ENCODE data around the gene PELO.
A peak's percentile ranks its signal among the peaks of the same experiment; 100 is the strongest.

PELO gene

DNA sequence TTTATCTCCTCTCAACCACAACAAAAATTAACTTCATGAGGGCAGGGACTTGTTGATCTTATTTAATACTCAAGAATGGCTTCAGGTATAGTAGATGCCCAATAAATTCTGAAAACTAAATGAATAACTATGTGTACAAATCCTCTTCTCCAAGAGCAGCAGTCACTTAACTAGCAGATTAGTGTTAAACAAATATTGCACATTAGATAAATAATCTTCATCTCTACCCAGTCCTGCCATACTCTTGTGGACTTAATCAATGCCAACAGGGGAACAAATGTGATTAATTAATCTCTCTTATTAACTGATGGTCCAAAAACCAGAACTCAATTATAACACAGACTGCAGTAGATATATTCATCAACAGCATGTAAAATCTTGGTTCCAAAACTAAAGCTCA is 15.0 kb upstream of the PELO start:
- DNase-seq = no peak

DNA sequence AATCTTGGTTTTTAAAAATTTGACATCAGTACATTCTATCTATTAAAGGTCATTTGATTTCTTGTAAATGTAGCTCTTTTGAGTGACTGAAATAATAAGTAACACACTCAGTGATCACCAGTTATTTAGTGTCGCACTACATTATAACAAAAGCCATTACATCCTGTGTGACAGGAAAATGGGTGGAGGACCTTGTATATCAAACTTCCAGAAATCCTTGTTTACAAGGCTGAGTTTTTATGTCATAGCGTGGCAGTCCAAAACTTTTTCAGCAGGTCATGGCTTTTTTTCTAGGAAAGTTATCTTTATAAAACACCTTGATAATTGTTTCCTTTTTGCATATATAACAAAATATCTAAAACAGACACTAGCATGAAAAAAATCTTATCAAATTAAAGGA is 14.4 kb upstream of the PELO start:
- no peak for DNase-seq

DNA sequence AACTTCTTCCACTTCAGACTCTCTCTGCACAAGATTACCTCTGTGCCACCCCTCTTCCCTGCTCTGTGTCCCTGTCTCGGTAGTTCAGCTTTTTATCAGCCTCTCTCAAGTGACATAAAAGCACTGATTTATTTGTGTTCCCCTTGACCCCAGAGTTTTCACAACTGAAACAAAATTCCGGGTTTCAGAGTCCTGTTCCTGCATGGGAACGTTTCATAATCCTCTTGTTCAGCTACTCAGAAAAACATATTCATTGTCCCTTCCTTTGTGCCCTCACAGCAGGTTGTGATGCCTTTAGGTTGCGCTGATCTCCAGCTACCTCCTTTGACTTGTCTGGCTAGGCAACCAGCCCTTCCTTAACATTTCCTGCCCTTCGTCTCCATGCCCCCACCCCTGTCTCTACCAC is 13.7 kb upstream of the PELO start:
- no peak for DNase-seq

DNA sequence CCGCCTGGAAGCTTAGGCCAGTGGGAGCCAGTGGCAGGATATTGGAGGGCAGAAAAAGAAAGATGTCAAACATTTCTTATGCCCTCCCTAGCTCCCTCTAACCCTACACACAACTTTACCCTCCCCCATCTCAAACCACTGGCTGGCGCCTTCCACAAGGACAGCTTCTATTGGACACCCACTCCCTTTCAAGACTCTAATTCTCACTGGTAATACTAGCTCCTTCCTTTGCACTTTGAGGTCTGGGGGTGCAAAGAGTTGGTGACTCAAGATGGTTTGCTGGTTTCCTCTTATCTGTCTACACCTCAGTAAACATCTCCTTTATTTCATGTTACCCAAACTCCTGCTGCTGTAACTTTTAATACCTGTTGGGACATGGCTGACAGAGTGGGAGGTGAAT is 11.6 kb upstream of the PELO start:
- DNase-seq = no peak

DNA sequence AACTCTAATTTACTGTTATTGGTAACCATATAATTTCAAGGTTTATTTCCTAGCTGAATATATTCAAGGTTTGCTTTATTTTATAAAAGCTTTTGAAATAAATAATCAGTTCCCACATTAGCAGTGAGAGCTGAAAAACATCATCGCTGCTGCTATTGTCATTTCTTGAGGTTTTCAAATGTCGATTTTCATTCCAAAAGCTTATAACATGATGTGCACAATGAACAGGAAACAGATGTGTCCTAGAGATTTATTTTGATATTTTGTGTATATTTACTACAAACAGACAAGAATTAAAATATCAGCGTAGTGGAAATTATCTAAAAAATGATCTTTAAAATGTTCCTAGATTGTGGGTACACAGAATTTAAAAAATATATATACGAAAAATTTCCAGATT is 10.5 kb upstream of the PELO start:
- DNase-seq = no peak

DNA sequence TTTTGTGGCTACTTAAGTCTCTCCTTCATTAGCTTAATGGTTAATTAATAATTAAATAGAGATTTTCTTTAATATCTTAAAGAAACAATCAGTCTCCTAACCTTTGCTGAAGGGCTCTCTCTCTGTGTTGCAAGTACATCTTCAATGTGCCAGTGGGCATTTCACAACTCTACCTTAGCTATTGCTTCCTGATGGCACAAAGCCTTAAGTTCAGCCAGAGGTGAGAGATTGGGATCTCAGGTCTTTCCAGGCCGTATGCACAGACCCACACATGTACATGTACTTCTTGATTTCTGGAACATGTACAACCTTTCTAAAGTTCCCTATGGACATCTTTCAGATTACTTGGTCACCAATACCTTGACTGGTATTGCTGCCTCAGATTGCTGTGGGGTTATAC is 8.9 kb upstream of the PELO start:
- DNase-seq = no peak

DNA sequence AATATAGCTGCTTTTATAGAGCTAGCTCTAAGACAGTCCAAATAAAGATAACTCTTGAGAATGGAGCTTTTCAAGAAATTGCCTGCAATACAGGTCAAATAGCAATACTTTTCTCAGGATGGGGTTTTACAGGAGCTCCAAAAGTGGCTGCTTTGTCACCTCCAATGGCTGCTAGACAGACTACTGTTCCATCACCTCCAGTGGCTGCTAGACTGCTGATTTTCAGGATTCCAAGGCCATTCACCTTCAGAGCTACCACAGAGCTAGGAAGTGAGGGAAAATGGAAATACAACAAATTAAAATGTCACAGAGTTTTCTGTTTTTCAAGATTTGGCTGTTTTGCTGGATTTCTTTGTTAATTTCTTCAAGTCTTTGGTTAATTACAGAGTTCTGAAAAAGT is 8.5 kb upstream of the PELO start:
- no peak for DNase-seq

DNA sequence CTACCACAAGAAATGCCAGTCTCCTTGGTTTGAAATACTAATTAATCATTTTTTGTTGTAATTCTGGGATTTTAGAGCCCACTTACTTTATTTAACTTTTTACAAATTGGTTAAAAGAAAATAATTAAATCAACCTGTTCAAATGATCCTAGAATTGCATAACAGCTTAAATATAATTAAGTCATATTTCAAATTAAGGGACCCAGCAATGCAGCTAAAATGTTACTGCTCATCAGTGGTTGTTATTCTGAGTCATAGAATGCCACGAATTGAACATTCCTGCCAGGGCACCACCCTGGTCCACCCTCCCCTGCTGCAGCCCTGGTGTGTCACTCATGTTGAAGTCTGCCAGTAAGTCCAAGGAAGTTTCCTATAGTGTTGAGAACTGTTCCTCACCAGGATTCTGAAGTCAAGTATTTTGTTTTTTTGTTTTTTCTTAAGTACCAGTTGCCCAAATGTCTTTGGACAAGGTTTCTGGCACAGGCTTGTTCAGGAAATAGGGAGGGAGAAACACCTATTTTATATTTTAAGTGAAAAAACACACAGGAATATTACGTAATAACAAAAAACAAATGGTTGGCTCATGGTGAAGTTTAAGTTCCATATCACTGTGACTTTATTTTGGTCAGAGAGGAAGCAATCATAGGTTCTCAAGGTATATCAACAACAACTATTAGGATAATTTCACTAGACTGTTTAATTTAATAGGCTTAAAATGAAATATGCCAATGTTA is 4.3 kb upstream of the PELO start:
- no peak for DNase-seq

DNA sequence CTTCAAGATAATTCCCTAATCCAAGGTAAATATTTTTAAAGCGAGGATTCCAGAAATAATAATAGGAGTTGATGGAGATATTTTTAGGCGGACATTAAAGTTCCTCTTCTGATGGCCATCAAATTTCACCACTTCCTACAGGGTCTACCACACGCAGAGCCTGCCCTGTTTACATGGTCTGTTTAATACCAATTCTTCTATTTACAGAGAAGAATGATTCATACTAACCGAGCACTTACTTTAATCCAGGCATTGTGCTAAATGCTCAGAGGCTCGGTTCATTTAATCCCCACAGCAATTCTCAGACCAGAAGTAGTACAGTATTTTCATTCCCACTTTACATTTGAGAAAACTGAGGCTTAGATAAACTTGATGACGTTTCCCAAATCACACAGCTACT is 3.0 kb upstream of the PELO start:
- DNase-seq = no peak

DNA sequence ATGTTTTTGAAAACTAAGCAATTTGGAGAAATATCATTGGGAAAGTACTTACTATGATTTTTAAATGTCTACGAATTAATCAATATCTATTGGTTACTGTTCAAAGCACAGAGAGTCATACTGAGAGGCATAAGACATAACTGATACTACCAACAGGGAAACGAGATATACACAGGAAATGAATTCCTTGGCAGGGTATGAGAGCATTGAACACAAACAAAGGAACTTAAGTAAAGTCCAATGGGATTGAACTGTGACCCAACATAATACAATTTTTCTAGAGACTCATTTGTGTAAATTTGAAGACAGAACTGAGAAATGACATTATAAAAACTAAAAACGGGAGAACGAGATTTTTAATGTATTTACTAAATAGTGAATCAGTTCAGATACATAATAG is 1.3 kb upstream of the PELO start:
- no peak for DNase-seq

DNA sequence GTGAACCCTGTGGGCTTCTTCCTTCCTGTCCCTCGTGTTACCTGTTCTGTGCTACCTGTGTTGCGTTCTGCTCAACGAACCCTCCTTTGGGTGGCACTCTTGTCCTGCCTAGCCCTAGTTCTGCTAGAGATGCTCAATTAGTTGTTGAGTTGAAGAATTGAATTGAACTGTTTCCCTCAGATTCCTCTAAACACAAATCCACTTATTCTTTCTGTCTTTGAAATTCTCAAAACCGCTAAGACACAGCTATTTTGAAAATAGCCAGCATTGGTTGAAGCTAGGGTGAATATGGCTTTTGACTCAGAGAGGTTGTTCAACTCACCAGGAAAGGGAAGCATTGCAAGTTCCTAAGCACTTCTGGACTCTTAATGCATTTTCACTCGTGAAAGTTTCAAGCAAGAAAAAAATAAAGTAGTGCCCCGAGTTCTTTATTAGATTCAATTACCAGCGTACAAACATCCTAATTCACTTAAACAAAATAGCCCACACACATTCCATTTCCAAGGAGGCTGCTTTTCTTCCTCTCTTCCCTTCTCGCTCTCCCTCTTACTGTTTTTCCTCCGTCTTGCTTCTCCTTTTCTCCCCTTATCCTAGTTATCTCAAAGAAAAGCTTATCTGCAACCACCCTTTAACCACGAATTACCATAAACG is 642 bp upstream of the PELO start:
- DNase-seq = peak; percentile 16

DNA sequence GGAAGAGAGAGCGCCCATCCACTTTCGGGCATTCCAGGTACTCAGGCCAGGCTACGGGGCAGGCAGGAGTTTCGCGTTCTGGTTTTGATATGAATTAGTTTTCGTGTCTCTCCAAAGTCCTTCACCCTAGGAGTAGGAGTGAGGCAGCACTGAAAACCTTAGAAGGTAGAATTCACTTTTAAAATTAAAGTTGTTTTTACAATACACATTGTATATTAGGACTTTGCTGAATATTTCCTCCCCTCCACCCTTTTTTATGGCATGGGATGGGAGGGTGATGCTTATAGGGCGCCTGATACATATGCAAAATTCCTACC is 747 bp downstream of the PELO start:
- DNase-seq = no peak

DNA sequence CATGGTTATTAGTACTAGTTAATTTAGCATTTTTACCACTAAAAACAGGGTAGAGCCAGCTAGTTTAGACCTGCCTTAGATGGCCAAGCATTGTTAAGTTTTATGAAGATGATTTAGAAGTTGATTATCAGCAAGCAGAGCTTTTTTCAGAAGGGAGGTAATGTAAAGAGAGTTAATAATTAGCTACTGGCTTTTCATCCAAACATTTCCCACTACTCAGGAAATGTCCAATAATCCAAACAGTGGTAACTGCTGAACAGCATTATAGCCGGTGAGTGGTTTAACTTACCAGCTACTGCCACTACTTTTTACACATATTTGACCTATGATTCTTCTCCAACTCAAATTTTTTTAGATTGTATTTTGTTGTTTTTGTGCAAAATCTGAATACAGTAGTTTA is 1.7 kb downstream of the PELO start:
- DNase-seq = no peak

DNA sequence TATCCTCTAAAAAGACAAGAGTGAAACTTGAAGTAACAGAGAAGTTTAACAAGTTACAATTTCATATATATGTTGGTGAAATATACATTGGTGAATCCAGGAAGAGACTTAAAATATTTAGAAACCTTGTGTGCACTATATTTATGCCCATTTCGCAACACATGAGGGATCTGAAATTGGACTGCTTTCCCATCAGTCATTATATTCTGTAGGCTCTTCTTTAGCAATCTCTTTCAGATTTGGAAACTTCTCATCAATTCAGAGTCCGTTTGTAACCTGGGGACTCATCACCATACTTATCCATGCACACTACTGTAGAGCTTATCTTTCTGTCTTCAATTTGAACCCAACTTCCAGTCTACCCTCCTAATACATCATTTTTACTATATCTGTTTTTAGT is 2.1 kb downstream of the PELO start:
- DNase-seq = no peak

DNA sequence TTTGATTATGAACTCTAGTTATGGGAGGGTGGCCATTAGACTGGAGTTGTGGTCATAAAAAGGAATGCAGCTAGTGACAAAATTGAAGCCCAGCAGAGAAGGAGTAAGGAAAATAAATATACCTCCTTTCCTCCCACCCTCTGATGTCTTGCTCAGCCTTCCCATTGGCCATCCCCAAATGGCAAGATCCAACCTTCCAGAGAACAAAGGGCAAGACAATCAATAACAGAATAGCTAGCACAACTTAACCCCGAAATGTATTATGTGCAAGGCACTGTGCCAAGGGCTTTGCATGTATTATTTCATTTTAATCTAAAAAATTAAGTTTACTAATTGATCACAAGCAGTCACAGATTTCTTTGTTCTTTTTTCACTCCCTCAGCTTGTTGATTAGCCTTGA is 3.6 kb downstream of the PELO start:
- DNase-seq = no peak

DNA sequence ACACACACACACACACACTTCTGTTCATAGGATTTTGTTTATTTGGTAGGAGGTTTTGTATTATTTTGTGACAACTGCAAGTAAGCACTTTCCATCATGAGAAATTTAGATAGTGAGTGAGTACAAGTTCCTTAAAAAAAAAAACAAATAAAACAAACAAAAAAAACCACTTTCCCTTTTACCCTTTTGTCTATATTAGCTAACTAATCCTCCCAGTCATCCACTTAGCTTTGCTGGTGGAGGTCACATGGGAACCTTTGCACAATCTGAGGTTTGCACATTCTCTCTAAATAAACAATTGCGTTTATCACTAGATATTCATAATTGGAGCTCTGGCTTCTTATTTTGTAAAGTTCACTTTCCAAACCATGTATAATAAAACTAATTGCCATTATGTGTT is 6.8 kb downstream of the PELO start:
- DNase-seq = no peak

DNA sequence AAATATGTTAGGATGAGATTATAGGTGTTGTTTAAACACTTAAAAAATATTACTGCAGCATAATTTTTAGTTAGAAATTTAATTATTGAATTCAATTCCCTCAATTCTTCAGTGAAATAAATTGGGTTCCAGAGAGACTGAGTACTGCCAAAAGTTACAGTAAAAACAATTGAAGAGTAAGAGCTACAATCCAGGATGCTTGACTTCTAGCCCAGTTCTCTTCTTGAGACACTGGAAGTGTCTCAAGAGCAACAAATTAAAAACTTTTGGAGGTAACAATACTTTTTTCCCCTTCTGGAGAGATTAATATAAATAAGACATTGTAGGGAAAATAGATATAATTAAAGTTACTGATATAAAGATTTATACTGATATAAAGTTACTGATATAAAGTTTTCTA is 8.3 kb downstream of the PELO start:
- no peak for DNase-seq

DNA sequence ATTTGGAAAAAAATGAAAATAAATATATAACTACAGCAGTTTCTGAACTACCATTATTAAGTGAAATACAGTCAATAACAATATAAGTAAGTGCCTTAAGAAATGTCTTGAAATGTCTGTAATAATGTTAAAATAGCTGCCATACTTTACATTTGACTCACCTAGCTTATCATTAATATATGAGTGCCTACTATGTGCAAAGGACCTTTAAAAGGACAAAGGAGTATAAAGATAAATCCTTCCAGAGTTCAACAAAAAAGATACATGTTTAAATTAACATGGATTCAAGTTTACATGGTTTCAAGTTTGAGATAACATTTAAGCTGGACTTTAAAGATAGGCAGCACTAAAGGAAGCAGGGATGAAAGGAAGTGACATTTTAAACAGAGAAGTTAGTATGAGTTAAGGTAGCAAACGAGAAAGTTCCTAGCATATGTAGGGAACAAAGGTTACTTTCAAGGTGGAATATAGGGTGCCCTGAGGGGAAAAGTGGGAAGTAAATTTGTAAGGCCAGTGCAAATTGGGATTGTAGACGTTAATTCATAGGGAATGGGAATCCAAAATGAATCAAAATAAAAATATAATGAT is 8.9 kb downstream of the PELO start:
- DNase-seq = no peak

DNA sequence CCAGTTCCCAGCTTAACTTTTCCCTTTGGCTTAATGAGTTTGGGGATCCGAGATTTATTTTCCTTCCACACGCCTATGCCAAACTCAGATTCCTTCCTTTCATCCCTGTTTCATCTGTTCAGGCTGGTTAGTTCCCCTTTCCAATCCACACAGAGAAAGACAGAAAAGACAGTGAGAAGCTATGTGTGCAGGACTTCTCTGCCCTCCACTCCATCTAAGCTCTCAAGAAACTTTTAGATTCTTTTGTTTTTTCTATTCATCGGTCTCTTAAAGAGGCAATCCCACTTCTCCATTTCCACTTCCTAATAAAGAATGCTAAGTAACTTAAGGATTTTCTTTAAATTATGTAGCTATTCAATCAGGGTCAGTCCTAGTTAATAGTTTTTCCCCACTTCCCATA is 11.2 kb downstream of the PELO start:
- DNase-seq = no peak

DNA sequence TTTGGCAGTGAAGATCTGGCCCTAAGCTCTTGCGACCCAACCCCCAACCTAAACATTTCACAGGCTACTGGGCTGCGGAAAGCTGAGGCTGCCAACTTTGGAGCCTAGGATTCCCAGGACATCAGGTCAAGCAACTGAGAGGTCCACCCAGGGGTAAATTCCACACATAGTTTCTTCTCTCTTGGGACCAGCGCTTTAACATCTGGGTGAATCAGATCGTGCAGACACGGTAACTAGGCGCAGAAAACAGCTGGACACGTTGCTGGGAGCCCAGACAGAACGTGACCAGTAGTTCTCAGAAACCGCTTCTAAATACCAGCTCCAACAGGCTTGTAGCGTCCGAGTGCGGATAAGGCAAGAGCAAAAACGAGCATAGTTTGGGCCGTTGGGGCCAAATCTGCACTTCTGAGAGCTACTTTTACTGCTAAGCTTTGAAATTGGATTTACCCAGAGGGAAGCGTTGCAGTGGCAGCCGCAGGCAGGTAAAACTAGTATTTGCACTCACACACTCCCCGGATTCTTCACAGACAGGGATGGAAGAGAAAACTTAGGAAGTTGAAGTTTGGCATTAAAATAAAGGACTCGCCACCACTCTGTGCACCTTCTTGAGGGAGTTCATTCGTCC is 11.8 kb downstream of the PELO start:
- DNase-seq = no peak

DNA sequence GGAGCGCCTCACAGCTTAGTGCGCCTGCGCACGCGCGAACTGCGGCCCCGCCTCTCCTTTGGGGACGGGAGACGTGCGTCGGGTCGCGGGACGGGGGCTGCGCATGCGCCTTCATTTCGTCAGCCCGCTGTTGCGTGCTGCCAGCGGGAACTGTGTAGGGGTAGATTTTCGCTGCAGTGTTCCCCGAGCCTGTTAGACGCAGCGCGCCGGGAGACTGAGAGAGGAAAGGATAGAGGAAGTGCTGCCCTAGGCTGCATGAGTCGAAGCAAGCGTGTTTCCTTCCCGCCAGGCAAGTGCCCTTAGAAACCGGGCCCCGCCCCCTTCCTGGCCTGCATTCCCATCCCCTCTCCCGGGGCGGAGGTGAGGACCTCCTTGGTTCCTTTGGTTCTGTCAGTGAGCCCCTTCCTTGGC is 12.3 kb downstream of the PELO start:
- peak; percentile 93 for DNase-seq

DNA sequence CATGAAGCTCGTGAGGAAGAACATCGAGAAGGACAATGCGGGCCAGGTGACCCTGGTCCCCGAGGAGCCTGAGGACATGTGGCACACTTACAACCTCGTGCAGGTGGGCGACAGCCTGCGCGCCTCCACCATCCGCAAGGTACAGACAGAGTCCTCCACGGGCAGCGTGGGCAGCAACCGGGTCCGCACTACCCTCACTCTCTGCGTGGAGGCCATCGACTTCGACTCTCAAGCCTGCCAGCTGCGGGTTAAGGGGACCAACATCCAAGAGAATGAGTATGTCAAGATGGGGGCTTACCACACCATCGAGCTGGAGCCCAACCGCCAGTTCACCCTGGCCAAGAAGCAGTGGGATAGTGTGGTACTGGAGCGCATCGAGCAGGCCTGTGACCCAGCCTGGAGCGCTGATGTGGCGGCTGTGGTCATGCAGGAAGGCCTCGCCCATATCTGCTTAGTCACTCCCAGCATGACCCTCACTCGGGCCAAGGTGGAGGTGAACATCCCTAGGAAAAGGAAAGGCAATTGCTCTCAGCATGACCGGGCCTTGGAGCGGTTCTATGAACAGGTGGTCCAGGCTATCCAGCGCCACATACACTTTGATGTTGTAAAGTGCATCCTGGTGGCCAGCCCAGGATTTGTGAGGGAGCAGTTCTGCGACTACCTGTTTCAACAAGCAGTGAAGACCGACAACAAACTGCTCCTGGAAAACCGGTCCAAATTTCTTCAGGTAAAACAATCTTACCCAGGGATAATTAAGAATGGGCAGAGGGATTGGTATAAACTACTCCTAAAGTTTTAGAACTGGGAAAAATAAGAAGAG is 12.9 kb downstream of the PELO start:
- peak; percentile 16 for DNase-seq

DNA sequence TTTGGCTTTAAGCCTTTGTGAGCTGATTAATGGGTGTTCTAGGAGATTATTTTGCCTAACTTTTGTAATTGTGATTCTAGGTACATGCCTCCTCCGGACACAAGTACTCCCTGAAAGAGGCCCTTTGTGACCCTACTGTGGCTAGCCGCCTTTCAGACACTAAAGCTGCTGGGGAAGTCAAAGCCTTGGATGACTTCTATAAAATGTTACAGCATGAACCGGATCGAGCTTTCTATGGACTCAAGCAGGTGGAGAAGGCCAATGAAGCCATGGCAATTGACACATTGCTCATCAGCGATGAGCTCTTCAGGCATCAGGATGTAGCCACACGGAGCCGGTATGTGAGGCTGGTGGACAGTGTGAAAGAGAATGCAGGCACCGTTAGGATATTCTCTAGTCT is 13.6 kb downstream of the PELO start:
- no peak for DNase-seq

Measured in activated CD4-positive, alpha-beta T cell treated with anti-CD3 and anti-CD28 coated beads for 1 hour (primary cell).